Lower leg skin (tissue), 3 donors: ENCODE results near the gene GHITM.

Experiments used
- CTCF ChIP-seq, 3 donors: fragments of 450-650 bp; IDR thresholded peaks; one replicate each; pipeline ENCODE4 v1.5.1; 2016; ENCODE audit warnings: antibody characterized with exemption in 3 of 3, mild to moderate bottlenecking in 3 of 3, moderate library complexity in 2 of 3
- POLR2A ChIP-seq, 2 donors: fragments of 450-650 bp; IDR thresholded peaks; one replicate each; pipeline ENCODE4 v1.6.1; 2016 to 2017; ENCODE audit warnings: antibody characterized with exemption in 2 of 2, mild to moderate bottlenecking in 1 of 2, moderate library complexity in 1 of 2

GRCh38 chr10:84179059-84179710, 39.9 kb downstream of the GHITM start:
- TF ChIP-seq CTCF (IDR thresholded peaks at IDR 0.05) (no peak), POLR2A (IDR thresholded peaks at IDR 0.05) (no peak)
